Measurements from ENCODE around the gene SYNGR1.

DNA sequence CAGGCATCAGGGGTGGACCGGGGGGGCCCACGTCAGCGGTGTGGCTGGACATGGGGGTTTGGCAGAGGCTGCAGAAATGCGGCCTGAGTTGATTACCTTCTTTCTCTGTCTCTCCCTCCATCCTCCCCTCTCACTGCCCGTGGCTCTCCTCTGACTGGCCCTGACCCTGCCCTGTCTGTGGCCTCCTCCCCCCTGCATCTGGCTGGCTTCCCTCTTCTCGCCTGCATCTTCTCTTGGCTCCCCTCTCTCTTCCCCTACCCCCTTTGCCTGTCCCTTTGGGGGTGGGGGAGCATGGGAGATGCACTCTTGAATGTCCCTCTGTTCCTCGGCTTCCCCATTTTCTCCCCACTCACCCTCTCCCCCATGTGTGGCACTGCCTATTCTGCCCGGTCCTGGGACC lies 25.9 kb downstream of the SYNGR1 start:
- TF ChIP-seq, protein P1, sequence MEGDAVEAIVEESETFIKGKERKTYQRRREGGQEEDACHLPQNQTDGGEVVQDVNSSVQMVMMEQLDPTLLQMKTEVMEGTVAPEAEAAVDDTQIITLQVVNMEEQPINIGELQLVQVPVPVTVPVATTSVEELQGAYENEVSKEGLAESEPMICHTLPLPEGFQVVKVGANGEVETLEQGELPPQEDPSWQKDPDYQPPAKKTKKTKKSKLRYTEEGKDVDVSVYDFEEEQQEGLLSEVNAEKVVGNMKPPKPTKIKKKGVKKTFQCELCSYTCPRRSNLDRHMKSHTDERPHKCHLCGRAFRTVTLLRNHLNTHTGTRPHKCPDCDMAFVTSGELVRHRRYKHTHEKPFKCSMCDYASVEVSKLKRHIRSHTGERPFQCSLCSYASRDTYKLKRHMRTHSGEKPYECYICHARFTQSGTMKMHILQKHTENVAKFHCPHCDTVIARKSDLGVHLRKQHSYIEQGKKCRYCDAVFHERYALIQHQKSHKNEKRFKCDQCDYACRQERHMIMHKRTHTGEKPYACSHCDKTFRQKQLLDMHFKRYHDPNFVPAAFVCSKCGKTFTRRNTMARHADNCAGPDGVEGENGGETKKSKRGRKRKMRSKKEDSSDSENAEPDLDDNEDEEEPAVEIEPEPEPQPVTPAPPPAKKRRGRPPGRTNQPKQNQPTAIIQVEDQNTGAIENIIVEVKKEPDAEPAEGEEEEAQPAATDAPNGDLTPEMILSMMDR (IDR thresholded peaks at IDR 0.05), result no peak
- TF ChIP-seq EZH2 (IDR thresholded peaks at IDR 0.05) (no peak), EZH2phosphoT487 (IDR thresholded peaks at IDR 0.05) (no peak)
